CD4-positive, alpha-beta T cell treated with Interleukin-15 for 4 hours (primary cell): ENCODE measurements around the gene C1QL4.
"Not testable (repeated sequence)": the region's sequence is repeated elsewhere in the genome, so short reads cannot be mapped to it uniquely, and the experiment has no call there.

ENCODE experiments used
- DNase-seq: peaks from one replicate; pipeline ENCODE4 v3.0.0-alpha.2; 2020; ENCODE audit warnings: low spot score

C1QL4 gene

DNA sequence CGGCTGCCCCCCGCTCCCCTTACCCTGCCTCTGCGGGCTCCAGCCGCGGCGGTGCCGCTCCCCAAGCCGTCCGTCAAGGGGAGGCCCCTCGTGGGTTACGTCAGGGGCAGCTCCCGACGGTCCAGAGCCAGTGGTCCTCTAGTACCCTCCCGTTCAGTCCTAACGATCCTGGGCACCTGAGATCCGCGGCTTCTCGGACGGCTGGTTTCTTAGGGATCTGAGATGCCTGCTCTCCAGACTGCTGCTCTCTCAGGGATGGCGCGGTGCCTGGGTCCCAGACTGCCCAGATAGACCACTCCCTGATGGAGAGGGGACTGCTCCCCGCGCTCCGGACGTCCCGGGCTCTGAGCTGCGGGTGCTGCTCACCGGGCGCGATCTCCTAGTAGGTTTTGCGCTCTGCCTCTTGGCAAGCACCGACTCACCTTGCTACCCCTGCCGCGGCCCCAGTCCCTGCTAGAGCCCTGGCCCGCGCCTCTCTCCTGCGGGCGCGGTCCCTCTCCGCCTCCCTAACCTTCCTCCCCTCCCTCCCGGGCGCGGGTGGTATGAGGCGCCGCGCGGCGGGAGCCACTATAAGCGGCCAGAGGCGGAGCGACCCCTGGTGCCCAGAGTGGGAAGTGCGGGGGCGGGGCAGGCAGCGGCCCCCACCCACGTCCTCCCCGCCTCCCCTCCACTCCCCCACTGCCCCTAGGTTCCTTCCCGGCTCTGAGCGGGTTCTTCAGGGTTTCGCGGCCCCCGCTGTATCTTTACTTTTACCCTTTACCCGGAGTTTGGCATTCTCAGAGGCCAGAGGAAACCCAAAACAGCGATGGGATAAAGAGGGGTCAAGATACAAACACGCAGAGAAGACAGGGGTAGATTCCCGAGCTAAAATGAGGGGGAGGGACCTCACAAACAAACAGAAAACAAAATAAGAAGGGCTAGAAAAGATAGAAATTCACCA is at the start of gene C1QL4:
Gene C1QL4 (minus strand): TSS at position 544 of the 940 bp plus-strand sequence. CDS start 711 bp downstream, outside the sequence.
- DNase-seq = peak; percentile 86

DNA sequence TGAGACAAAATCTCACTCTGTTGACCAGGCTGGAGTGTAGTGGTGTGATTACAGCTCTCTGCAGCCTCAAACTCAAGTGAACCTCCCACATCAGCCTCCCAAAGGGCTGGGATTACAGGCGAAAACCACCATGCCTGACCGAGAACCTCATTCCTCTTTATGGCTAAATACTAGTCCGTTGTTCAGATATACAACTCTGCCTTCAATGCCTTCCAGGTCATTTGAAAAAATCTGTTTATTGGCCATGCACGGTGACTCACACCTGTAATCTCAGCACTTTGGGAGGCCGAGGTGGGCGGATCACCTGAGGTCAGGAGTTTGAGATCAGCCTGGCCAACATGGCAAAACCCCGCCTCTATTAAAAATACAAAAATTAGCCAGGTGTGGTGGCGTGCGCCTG is 43.2 kb upstream of the C1QL4 start:
- not testable (repeated sequence) for DNase-seq

DNA sequence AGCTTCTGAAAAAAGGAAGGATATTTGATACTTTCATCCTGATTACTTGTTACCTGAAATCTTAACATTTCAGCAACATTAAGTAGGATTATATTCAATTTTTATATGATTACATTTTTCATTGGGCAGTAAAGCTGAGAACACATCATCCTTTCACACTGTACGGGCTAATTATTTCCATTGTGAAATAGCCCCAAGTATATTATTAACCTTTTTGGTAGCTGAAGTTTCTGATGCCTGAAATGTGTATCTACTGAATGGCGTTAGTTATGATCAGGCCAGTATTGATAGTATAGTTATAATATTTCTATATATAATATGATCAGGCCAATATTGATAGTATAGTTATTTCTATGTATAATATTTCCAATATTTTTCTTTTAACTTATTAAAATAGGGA is 40.4 kb upstream of the C1QL4 start:
- DNase-seq = no peak

DNA sequence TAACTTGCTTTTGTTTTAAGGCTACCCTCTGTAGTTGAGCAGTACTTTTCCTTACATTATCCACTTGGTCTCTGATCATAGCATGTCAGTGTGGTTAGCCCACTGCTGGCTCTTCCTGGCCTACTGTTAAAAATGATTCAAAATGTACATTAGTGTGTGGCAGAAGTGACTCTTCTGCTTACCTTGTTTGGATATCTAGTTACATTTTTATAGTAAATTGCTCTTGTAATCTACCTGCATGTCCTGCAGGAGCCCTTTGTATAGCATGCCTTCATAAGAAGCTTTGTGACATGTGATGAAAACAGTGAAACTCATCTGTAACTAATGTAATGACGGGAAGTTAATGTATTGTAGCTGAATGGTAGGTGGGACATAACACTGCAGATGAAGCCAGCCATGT is 38.4 kb upstream of the C1QL4 start:
- no peak for DNase-seq

DNA sequence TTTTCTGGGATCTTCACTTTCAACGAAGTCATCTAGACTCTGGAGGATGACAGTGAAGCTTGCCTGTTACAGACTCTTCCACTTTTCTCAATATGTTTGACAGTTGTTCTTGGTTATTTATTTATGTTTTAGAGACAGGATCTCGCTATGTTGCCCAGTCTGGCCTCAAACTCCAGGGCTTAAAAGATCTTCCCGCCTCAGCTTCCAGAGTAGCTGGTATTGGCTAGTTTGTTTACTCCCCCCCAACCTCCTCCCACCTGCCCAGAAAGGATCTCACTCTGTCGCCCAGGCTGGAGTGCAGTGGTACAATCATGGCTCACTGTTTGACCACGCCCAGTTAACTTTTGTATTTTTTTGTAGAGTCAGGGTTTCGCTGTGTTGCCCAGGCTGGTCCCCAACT is 33.6 kb upstream of the C1QL4 start:
- no peak for DNase-seq

DNA sequence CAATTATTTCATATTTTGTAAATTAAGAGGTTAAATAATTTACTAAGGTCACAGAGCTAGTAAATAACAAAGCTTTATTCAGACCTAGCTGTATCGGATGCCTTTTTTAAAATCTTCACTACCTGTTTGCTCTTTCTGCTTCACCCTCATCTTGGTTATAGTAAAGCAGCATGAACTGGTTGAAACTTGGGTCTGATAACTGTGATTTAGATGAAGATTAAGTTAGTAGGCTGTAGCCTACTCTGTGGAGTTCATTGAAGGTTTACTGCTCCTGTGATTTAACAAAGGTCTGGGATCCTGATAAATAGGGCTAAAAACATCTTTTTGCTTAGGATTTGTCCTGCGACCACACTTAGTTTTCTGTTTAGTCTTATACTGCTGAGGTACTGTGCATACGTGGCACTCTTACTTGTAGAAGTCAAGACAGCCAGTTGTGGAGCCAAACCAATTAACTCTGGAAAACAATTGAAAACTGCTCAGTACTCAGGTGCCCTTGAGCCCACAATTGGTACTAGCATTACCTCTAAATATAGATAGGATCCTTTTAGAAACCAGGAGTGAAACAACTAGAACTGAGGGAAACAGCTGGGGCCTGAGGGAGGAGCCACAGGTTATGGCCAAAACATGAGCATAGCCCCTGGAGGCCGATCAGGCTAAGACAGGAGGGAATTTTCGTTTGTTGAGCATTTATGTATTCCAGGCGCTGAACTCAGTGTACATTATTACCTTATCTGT is 32.6 kb upstream of the C1QL4 start:
- DNase-seq = no peak

DNA sequence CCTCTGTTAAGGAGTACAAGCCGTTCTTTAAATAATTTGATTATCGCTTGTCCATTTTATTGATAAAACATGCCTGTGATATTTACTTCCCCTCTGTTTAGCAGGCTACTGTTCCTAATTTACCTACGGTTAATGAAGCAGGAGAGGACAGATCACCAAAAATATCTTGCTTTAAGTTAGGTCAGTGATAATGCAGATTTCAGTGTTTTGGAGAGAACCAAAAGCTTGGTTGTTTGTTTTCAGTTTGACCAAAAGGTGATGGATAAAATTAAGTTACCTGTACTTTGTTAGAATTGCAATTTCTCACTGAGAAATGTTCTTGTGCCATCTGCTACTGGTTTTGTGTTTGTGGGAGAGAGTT is 31.2 kb upstream of the C1QL4 start:
- no peak for DNase-seq

DNA sequence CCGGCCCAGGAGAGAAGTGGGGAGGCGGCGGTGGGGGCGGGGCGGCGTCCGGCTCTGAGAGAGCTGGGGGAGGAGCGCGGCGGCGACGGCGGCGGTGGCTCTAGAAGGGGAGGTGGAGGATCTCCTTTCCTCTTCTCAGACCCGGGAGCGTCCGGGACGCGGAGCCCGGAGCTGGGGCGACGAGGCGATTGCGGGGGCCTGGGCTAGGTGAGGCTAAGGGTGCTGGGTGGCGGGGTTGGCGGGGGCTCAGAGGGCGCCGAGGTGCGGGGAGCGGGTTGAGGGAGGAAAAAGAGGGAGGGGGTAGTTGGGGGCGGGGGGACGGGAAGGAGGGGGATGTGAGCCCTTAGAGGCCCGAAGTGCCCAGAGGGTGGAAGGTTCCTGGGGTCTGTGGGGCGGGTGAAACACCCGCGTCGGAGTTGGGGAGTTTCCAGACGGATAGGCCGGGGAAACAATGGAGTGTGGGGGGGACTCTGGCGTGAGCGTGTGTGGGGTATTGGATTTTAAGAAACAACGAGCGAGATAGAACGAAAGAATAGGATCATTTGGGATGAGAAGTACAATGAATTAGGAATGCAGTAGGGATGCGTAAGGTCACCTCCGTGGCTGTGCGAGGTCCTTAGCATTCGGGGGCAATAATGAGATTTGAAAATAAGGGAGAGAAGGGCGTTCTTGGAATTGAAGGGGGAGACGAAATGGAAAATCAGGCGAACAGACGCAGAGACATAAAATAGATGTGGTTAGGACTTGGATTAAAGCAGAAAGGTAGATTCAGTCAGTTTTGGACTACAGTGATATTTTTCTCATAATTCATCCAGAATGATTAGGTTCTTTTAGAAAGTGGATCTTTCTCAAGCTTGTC is 30.6 kb upstream of the C1QL4 start, which contains the start of gene SPATS2:
Gene SPATS2 (plus strand): TSS at position 82 of the 859 bp plus-strand sequence. CDS start 93,551 bp downstream, outside the sequence.
- DNase-seq = no peak

DNA sequence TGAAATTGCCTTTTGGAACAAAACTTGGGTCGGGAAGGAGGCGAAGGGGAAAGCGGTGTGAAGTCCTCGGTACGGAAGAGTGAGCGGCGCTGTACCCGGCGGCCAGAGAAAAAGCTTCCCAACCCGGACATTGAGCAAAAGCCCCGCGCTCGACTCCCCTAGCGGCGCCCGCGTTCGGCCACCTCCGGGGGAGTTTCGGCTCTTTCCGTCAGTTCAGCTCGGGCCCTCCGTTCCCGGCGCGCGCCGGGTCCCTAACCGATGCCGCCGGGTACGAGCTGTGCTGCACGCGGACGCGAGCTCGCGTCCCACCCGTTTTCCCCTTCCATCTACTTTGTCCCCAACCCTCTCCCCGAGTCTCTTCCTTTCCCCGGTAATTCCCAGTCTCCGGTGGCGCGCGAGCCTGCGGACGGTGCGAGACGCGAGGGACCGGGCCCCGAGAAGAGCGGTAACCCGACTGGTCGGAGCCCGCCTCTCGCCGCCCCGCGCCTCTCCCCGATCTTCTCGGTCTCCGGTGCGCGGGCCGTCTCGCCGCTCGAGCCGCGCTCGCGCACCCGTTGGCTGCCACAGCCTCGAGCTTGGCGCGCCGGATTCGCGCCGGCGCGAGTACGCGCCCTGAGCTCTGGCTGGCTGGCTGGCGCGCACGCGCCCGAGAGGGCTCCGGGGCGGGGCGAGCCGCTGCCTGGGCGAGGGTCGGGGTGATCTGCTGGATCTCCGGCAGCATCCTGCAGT is 29.8 kb upstream of the C1QL4 start:
- DNase-seq = peak; percentile 82

DNA sequence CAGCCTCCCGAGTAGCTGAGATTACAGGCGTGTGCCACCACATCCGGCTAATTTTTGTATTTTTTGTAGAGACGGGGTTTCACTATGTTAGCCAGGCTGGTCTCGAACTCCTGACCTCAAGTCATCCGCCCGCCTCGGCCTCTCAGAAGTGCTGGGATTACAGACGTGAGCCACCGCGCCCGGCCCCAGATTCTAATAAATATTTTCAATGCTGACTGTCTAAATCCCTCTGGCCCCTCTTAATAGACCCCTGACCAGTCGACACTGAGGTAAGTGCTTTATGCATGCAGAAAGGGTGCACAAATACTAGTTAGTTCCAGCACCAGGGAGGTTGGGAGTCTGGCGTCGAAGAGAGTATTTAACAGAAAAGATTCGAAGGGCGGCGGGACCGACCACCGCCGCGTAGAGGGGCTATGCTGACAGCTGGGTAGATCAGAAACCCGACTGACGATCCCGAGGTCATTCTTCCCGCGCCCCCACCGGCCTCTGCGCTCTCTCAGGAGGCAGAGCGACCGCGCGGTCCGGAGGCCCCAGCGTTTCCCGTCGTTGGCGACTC is 29.2 kb upstream of the C1QL4 start:
- DNase-seq = no peak

DNA sequence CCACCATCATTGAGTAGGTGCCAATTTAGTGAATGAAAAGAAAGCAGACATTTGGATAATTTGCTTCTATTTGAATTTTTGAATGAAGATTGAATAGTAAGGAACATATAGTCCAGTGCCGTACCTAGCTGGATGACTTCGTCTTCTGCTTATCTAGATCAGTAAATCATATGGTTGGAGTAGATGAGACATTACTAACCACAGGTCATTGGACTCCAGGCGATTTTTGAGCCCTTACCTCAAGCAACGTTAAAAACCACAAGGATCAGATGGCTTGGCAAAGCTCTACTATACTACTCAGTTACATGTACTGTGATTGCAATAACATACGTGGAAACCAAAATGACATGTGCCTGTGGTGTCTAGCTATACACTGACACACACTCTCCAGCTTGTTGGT is 28.6 kb upstream of the C1QL4 start:
- DNase-seq = no peak

DNA sequence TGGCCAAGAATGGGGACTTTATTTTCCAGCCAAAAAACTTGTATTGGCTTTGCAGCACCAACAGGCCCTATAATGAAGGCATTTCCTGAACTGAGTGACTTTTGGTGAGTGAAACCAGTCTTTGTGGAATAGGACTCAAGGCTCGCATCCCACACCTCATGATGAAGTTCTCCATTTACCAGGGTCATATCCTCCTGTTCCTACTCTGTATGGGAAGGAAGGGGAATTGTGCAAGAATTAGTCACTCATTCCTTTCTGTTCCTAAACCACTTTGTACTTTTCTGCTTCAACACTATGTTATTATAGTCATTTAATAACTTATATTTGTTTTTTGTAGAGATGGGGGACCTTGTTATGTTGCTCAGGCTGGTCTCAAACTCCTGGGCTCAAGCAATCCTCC is 28.0 kb upstream of the C1QL4 start:
- DNase-seq = no peak

DNA sequence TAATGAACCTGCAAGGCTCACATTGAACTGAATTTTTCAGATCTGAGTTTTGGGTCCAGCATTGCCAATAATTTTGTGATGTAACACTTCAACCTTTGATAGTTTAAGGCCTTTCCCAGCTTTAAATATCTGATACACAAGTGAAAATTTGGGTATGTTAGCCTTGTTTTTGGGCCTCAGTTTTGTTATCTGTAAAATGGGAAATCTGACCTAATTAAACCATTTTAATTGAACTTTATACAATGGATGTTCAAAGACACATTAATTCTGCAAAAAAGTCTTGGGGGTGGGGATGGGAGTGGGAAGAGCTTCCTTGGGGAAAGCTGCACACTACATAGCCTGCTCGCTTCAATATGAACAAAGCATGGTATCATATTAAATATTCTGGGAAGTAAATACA is 25.1 kb upstream of the C1QL4 start:
- no peak for DNase-seq

DNA sequence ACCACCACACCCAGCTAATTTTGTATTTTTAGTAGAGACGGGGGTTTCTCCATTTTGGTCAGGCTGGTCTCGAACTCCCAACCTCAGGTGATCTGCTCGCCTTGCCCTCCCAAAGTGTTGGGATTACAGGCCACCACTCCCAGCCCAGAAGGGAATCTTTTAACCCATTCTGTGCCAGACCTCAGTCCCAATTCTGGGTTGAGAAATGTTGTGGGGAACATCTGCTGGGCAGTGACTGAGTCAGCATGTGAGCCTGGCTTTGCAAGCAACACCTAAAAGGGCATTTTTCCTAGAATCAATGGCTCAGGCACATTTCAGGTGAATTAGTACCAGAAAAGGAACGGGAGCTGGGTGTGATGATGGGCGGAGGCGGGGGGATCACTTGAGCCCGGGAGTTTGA is 22.7 kb upstream of the C1QL4 start:
- DNase-seq = no peak

DNA sequence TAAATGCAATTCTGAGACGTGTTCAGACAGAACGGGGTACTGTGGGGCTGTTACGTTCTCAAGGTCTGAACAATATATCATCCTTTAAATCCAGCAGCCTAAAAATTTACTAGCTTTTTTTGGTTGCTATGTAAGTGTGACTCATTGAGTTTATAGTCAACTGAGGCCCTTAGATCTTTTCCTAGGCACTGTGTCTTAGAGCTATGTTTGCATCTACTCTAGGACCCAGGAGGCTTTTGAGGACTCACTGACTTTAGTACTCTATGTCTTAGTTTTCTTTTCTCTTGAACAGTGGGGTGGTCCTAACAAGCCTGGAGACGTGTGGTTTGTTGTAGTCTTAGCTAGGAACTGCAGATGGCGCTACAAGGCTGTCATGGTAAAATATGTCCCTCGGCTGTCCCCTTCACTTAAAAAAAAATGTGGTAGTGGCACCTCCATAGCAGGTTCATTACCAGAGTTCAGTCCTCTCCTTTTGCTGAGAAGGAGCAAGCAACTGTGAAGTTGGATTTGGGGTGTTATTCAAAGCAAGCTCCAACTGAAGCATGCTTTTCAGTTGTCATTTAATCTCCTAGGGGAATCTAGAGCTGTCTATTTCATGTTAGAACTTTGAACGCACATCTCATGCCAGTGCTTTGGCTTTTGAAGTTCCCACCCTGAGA is 21.6 kb upstream of the C1QL4 start:
- DNase-seq = peak; percentile 67

DNA sequence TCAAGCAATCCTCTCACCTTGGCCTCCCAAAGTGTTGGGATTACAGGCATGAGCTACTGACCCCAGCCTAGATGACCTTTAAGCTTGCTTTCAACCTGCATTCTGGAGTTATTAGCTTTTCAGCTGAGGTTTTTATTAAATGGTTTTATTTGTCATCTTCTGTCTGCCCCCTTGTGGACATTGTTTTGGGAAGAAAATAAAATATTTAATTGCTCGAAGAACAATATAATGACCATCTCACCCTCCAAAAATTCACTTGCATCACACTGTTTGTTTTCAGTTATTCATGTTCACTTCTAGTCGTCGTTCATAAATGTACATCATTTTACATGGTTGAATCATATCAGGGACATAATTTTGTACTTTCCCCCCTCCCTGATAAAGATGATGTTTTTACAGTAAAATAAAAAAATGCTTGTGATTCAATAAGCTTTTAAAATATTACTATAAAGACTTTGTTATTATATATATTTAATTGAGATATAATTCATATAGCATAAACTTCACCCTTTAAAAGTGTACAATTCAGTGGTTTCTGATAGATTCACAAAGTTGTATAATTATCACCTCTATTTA is 20.2 kb upstream of the C1QL4 start:
- DNase-seq = peak; percentile 23

DNA sequence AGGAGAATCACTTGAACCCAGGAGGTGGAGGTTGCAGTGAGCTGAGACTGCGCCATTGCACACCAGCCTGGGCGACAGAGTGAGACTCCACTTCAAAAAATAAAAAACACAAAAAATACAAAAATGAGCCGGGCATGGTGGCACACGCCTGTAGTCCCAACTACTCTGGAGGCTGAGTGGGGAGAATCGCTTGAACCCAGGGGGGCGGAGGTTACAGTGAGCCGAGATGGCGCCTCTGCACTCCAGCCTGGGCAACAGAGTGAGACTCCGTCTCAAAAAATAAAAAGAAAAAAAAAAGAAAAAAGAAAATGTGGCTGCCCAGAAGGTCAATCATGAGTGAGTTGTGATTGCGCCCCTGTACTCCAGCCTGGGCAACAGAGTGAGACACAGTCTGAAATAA is 18.9 kb upstream of the C1QL4 start:
- DNase-seq = no peak

DNA sequence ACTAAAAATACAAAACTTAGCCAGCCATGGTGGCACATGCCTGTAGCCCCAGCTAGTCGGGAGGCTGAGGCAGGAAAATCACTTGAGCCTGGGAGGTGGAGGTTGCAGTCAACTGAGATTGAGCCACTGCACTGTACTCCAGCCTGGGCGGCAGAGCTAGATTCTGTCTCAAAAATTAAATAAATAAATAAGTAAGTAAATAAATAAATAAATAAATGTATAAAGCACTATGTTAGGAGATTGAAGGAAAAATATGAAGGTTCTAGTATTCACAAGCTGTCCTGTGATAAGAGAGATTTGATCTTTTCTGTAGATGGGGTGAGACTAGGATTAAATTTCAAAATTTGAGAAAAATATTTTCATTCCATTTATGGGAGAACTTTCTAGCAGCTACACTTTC is 15.4 kb upstream of the C1QL4 start:
- DNase-seq = no peak

DNA sequence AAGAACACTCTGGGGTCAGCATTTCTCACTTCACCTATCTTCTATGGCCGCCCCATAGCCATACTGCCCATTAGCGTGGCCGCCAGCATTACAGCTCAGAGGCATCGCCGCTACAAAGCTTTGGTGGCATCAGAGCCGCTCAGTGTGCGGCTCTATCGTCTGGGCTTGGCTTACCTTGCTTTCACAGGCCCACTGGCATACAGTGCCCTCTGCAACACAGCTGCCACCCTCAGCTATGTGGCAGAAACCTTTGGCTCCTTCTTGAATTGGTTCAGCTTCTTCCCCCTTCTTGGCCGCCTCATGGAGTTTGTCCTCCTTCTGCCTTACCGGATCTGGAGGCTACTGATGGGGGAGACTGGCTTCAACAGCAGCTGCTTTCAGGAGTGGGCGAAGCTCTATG is 12.3 kb upstream of the C1QL4 start:
- DNase-seq = no peak

DNA sequence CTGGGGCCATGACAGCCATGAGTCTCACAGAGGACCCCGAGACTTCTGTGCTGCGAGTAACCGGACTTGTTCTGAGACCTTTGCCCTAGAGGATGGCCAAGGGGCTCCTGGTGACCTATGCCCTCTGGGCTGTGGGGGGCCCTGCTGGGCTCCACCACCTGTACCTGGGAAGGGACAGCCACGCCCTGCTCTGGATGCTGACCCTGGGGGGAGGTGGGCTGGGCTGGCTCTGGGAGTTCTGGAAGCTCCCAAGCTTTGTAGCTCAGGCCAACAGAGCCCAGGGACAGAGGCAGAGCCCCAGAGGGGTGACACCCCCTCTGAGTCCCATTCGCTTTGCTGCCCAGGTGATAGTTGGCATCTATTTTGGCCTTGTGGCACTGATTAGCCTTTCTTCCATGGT is 11.8 kb upstream of the C1QL4 start:
- no peak for DNase-seq
